ENCODE data around the gene FNIP1.
A peak's percentile ranks its signal among the peaks of the same experiment; 100 is the strongest.

The FNIP1 gene

DNA sequence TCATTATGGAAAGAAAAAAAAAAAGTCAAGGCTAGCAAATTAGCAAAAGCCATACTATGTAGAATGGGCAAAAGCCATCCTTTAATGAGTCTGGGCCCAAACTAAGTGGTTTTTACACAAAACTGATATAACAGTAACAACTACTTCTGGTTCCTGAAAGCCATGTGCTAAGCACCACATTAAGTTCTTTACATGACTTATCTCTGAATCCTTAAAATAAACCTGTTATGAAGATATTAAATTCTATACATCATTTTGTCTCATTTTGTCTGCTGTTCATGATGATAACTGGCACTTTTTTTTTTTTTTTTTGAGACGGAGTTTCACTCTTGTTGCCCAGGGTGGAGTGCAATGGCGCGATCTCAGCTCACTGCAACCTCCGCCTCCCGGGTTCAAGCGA is 5.0 kb downstream of the FNIP1 start:
- Histone ChIP-seq H3K9me3 (replicated peaks in 1 of 11) (peaks cover 0 to 11% (median 0%) of the 10 kb centered on the region in 11 experiments; a peak in 3 of 22 replicates), H4K20me1 (peaks cover 45 to 94% (median 89%) of the 10 kb centered on the region in 11 experiments; a peak in 21 of 22 replicates), H3K36me3 (peaks cover 0 to 45% (median 26%) of the 10 kb centered on the region in 11 experiments; a peak in 20 of 22 replicates), H3K9ac (no peak overlapping the region), H3K4me3 (no peak overlapping the region), H3K27ac (no peak overlapping the region), H3K4me2 (peak overlapping the region in 1 of 11 experiments; percentile 13; a peak in 1 of 22 replicates), H3K27me3 (no peaks in the 10 kb centered on the region), H3K4me1 (peaks cover 13 to 66% (median 26%) of the 10 kb centered on the region in 10 experiments)
- no peak for TF ChIP-seq Cebpa-rat (IDR thresholded peaks at IDR 0.05)

DNA sequence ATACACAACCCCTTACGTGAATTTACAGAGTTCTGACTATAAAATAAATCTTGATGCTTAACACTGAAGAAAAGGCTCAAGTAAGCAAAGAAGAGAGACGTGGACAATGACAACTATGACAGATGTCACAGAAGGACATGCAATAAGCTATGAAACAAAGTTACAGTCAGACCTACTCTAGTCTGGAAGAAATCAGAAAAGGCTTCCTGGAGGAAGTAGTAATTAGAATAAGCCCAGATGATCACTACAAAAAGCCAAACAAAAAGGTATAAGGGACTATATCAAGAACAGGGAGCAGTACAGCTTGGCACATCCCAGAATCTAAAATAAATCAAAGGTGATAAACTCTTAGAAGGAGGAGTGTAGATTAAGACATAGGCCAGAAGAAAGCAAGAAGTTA is 6.3 kb downstream of the FNIP1 start:
- Histone ChIP-seq H3K9ac (no peak overlapping the region), H3K4me3 (no peak overlapping the region), H3K36me3 (peaks cover 0 to 50% (median 26%) of the 10 kb centered on the region in 11 experiments; a peak in 20 of 22 replicates), H3K27me3 (no peaks in the 10 kb centered on the region), H3K4me2 (peak overlapping the region in 1 of 11 experiments; percentile 13; a peak in 3 of 22 replicates), H3K4me1 (peaks cover 13 to 72% (median 22%) of the 10 kb centered on the region in 10 experiments), H3K9me3 (replicated peaks in 1 of 11) (peaks cover 0 to 11% (median 0%) of the 10 kb centered on the region in 11 experiments; a peak in 3 of 22 replicates), H3K27ac (no peak overlapping the region), H4K20me1 (peaks cover 53 to 100% (median 93%) of the 10 kb centered on the region in 11 experiments; a peak in 21 of 22 replicates)
- TF ChIP-seq Cebpa-rat (IDR thresholded peaks at IDR 0.05): no peak

DNA sequence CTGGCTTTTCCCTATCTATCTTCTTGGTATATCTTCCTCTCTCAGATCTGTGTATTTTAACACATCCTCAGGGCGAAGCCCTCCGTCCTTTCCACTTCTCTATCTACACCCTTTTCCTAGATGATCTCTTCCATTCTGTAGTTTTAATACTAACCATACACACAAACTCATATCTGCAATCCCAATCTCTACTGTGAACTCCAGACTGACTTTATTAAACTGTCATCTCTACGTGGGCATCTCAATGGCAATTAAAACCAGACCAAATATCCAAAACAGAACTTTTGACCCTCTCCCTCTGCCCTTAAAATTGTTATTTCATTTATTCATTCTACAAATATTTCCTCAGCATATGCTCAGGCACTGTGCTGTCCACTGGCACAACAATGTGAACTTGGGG is 7.1 kb downstream of the FNIP1 start:
- peaks cover 5 to 64% (median 15%) of the 10 kb centered on the region in 10 experiments for H3K4me1 ChIP-seq
- H3K9me3 ChIP-seq (replicated peaks in 1 of 11): peaks cover 0 to 11% (median 0%) of the 10 kb centered on the region in 11 experiments; a peak in 3 of 22 replicates
- H3K4me2 ChIP-seq: 0 out of 22 replicates have a peak overlapping the region, but pooled peaks of 1 of the 11 experiments have one; percentile 13
- TF ChIP-seq Cebpa-rat (IDR thresholded peaks at IDR 0.05): no peak
- H3K27ac ChIP-seq: no peak overlapping the region
- no peak overlapping the region for H3K9ac ChIP-seq
- no peaks in the 10 kb centered on the region for H3K27me3 ChIP-seq
- no peak overlapping the region for H3K4me3 ChIP-seq
- H4K20me1 ChIP-seq: peaks cover 49 to 99% (median 90%) of the 10 kb centered on the region in 11 experiments; a peak in 21 of 22 replicates
- peaks cover 0 to 50% (median 26%) of the 10 kb centered on the region in 11 experiments; a peak in 20 of 22 replicates for H3K36me3 ChIP-seq

DNA sequence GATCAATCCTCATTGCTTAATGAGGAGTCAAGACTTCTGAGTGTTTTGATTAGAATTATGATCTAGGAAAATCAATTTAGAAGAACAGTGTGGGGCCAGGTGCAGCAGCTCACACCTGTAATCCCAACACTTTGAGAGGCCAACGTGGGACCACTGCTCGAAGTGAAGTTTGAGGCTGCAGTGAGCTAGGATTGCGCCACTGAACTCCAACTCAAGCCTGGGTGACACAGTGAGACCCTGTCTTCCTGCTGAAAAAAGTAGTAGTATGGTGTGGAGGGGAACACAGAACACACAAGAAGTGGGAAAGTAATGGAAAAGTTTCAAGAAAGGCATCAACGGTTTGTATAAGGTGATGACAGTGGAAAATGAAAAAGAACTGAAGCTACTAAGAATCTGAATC is 9.1 kb downstream of the FNIP1 start:
- TF ChIP-seq Cebpa-rat (IDR thresholded peaks at IDR 0.05): no peak
- no peak overlapping the region for H3K27ac ChIP-seq
- H3K4me2 ChIP-seq: peak overlapping the region in 2 of 11 experiments; percentile 1 to 6; a peak in 1 of 22 replicates
- no peaks in the 10 kb centered on the region for H3K27me3 ChIP-seq
- H3K9ac ChIP-seq: no peak overlapping the region
- H4K20me1 ChIP-seq: peaks cover 39 to 99% (median 82%) of the 10 kb centered on the region in 11 experiments; a peak in 21 of 22 replicates
- H3K4me1 ChIP-seq: peaks cover 0 to 44% (median under 1%) of the 10 kb centered on the region in 10 experiments; a peak in 8 of 20 replicates
- H3K4me3 ChIP-seq: no peak overlapping the region
- peaks cover 8 to 50% (median 26%) of the 10 kb centered on the region in 11 experiments; a peak in 20 of 22 replicates for H3K36me3 ChIP-seq
- H3K9me3 ChIP-seq (replicated peaks in 1 of 11): peaks cover 0 to 20% (median 9%) of the 10 kb centered on the region in 11 experiments; a peak in 17 of 22 replicates

DNA sequence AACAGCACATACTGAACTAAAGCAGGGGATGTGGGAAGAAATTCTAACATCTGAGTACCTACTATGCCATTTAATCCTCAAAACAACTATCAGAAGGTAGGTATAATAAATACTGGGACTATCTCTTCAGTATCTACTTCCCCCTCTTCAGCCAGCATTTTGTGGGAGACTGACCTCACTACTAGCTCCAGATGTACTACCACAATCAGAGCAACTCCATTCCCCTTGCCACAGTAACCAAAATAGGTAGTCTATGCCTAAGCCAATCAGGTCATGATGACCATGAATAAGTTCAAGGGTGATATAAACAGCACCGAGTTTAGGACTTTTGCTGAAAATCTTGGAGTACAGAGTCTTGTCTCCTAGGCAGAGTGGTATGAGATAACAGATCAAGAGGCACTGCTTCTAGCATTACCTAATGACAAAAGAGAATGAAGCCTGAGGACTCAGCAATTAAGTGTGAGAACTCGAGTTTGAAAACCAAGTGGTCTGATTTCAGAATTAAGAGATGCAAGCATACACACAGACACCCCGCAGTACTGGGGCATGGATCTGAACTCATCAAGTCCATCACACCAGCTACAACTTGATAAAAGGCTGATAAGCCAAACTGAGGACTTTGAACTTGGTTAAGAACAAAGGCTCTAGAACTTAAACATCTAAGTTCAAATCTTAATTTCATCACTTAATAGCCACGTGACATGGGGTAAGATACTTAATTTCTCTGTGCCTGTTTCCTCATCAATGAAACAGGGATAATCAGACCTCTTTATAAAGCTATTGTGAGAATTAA is 9.7 kb downstream of the FNIP1 start:
- Histone ChIP-seq H3K4me3 (no peak overlapping the region), H3K4me2 (peak overlapping the region in 2 of 11 experiments; percentile 1 to 6; a peak in 1 of 22 replicates), H3K4me1 (peaks cover 0 to 38% (median 0%) of the 10 kb centered on the region in 10 experiments; a peak in 5 of 20 replicates), H3K9ac (no peak overlapping the region), H3K9me3 (replicated peaks in 1 of 11) (peaks cover 0 to 27% (median 14%) of the 10 kb centered on the region in 11 experiments; a peak in 20 of 22 replicates), H3K27ac (no peak overlapping the region), H3K36me3 (peaks cover 11 to 51% (median 28%) of the 10 kb centered on the region in 11 experiments; a peak in 21 of 22 replicates), H4K20me1 (peaks cover 39 to 99% (median 77%) of the 10 kb centered on the region in 11 experiments; a peak in 21 of 22 replicates), H3K27me3 (no peaks in the 10 kb centered on the region)
- no peak for TF ChIP-seq Cebpa-rat (IDR thresholded peaks at IDR 0.05)

DNA sequence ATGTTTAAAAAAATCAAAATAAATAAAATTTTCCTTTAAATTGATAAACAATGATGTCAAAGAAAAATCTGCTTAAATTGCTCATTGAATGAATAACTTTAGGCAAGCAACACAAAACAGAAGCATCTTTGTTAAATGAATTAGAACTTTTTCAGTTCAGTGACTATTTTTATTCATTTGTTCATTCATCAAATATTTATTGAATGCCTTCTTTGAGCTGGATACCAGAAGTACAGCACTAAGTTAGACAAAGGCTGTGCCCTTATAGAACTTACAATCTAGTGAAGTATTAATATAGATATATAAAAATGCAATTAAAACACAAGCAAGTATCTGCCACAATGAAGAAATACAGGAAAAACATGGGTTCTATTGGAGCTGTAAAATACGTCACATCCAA is 10.8 kb downstream of the FNIP1 start:
- Histone ChIP-seq H3K36me3 (peaks cover 19 to 61% (median 37%) of the 10 kb centered on the region in 11 experiments; a peak in 21 of 22 replicates), H3K4me1 (peaks cover 0 to 27% (median 0%) of the 10 kb centered on the region in 10 experiments; a peak in 4 of 20 replicates), H3K4me2 (no peak overlapping the region), H3K9me3 (replicated peaks in 1 of 11) (peaks cover 0 to 37% (median 25%) of the 10 kb centered on the region in 11 experiments; a peak in 20 of 22 replicates), H3K9ac (no peak overlapping the region), H4K20me1 (peaks cover 39 to 99% (median 66%) of the 10 kb centered on the region in 11 experiments; a peak in 21 of 22 replicates), H3K27ac (no peak overlapping the region), H3K27me3 (no peaks in the 10 kb centered on the region), H3K4me3 (no peak overlapping the region)
- no peak for TF ChIP-seq Cebpa-rat (IDR thresholded peaks at IDR 0.05)

DNA sequence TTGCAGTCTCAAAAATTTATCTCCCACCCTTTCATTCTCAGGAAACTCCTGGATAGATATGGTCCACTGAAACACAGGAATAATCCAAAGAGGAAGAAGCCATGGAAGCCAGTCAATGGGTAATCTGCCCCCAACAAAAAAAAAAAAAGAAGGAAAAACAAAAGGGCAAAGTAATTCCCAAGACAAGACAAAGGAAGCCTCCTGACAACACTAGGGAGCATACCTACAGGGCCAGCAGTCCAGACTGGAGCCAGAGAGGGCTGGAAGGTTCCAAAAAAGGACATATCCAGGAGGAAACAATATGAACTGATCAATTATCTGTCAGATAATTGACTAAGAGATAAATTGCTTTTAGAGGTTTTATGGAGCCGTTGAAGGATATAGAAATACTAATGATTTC is 12.9 kb downstream of the FNIP1 start:
- Histone ChIP-seq H3K9me3 (replicated peaks in 1 of 11) (peaks cover 0 to 44% (median 41%) of the 10 kb centered on the region in 11 experiments; a peak in 20 of 22 replicates), H3K27me3 (no peaks in the 10 kb centered on the region), H3K4me2 (no peak overlapping the region), H3K36me3 (peaks cover 26 to 57% (median 43%) of the 10 kb centered on the region in 11 experiments; a peak in 21 of 22 replicates), H3K9ac (no peak overlapping the region), H4K20me1 (peaks cover 26 to 98% (median 52%) of the 10 kb centered on the region in 11 experiments; a peak in 19 of 22 replicates), H3K4me3 (no peak overlapping the region), H3K4me1 (peaks cover 0 to 17% (median 0%) of the 10 kb centered on the region in 10 experiments; a peak in 4 of 20 replicates), H3K27ac (no peak overlapping the region)
- TF ChIP-seq Cebpa-rat (IDR thresholded peaks at IDR 0.05): no peak

DNA sequence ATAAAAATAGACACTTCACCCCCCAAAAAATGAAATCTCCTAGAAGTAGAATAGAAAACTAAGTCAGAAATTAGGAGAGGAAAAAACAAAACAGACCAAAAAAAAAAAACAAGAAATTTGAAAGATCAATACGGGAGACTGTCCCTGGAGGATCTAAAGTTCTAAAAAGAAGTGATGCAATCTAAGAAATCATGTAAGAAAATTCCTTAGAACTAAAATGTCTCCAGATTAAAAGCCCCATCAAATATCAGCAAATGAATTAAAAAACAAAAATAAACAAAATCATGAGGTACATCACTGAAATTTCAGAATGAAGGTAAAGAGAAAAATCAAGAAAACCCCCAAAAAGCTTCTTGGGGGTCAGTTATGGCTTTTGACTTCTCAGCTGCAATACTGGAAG is 13.5 kb downstream of the FNIP1 start:
- H3K4me1 ChIP-seq: peaks cover 0 to 17% (median 0%) of the 10 kb centered on the region in 10 experiments; a peak in 4 of 20 replicates
- no peak overlapping the region for H3K4me2 ChIP-seq
- TF ChIP-seq Cebpa-rat (IDR thresholded peaks at IDR 0.05): no peak
- peaks cover 22 to 93% (median 48%) of the 10 kb centered on the region in 11 experiments; a peak in 19 of 22 replicates for H4K20me1 ChIP-seq
- H3K27ac ChIP-seq: no peak overlapping the region
- no peak overlapping the region for H3K9ac ChIP-seq
- H3K27me3 ChIP-seq: no peaks in the 10 kb centered on the region
- H3K9me3 ChIP-seq (replicated peaks in 1 of 11): peaks cover 0 to 44% (median 41%) of the 10 kb centered on the region in 11 experiments; a peak in 20 of 22 replicates
- no peak overlapping the region for H3K4me3 ChIP-seq
- peaks cover 26 to 56% (median 43%) of the 10 kb centered on the region in 11 experiments; a peak in 21 of 22 replicates for H3K36me3 ChIP-seq
